Measurements from ENCODE around the gene SEC61A1. TPM values are rescaled to one million over a fixed set of nuclear protein-coding genes. Genes with fewer than 3 reads are reported as not detected.

Gene SEC61A1
- total RNA-seq, 4 donors from 2014 or later: 104 to 218 (median 165) TPM

DNA sequence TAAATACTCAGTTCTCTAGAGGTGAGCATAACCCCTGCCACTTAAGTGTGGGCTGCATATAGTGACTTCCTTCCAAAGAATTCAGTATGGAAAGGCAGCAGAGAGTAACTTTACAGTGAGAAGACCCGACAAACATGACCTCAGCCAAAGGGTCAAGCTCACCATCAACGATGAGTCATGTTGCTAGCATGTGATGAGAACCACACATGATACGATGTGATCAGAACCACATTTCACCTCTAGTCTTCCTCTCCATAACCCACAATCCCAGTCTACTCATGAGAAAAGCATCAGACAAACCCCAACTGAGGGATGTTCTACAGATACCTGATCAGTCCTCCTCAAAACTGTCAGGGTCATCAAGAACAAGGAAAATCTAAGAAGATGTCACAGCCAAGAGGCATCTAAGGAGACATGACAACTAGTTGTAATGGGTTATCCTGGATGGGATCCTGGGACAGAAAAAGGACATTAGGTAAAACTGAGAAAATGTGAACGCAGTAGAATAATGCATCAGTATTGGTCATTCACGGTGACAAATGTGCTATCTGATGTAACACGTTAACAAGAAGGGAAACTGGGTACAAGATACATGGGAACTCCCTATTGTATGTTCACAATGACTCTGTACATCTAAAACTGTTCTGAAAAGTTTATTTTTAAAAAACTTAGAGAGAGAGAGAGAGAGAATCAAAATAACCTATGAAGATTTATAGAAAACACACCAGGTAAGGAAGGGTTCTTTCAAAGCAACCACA is 28.3 kb downstream of the SEC61A1 start:
- intact Hi-C loops (cut with DNase I): no loop called here
- H3K4me1 ChIP-seq: peaks cover 8 to 22% of the 10 kb centered on the region in 2 donors

GRCh38 chr3:128081226-128081625 is 29.0 kb downstream of the SEC61A1 start:
- no peaks in the 10 kb centered on the region for H3K36me3 ChIP-seq
- no peaks in the 10 kb centered on the region for H3K27me3 ChIP-seq
- no peak for DNase-seq
- TF ChIP-seq CTCF (IDR thresholded peaks at IDR 0.05) (no peak), POLR2A (IDR thresholded peaks at IDR 0.05) (no peak)
- H3K27ac ChIP-seq: no peak overlapping the region
- no peaks in the 10 kb centered on the region for H3K9me3 ChIP-seq
- 86 to 91% methylated on average over 6 of the region's 6 CpGs for WGBS, 2 donors
- H3K4me3 ChIP-seq (replicated peaks in 1 of 3): no peak overlapping the region
- intact Hi-C loops (cut with DNase I): no loop called here
- H3K4me1 ChIP-seq: peaks cover 3 to 18% of the 10 kb centered on the region in 2 donors

More for the DNA sequence above, 28.3 kb downstream of the SEC61A1 start:
- Histone ChIP-seq H3K27ac (no peak overlapping the region), H3K4me3 (replicated peaks in 1 of 3) (no peak overlapping the region), H3K27me3 (no peaks in the 10 kb centered on the region), H3K9me3 (no peaks in the 10 kb centered on the region), H3K36me3 (no peaks in the 10 kb centered on the region)
- TF ChIP-seq CTCF (IDR thresholded peaks at IDR 0.05) (no peak), POLR2A (IDR thresholded peaks at IDR 0.05) (no peak)
- 84 to 87% methylated on average over 6 of the region's 6 CpGs for WGBS, 2 donors
- no peak for DNase-seq

DNA sequence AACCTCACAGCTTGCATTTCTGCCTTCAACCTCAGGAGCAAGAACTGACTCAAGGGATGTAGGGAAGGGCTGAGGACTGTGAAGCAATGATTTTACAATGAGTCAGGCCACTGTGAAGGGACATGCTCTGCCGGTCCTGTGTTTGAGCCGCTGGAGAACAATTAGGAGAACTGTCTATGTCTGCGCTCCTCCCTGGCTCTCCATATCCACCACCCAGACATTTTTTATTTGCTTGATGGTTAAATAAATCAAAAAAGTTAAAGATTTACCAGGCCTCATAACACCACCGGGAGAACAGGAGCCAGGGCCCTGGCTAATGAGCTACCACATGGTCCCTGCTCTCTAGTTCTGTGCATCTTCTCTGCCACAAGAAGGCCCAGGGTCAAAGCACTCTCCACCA is 29.6 kb downstream of the SEC61A1 start:
- TF ChIP-seq CTCF (IDR thresholded peaks at IDR 0.05): no peak
- TF ChIP-seq POLR2A (IDR thresholded peaks at IDR 0.05): no peak
- Histone ChIP-seq H3K36me3 (peaks cover 0 to 2% of the 10 kb centered on the region in 2 donors), H3K4me1 (peaks cover 0 to 12% of the 10 kb centered on the region in 2 donors), H3K27ac (no peak overlapping the region), H3K27me3 (no peaks in the 10 kb centered on the region), H3K4me3 (replicated peaks in 1 of 3) (no peak overlapping the region), H3K9me3 (no peaks in the 10 kb centered on the region)
- no peak for DNase-seq
- intact Hi-C loops (cut with DNase I): no loop called here
- WGBS, 2 donors: 96 to 97% methylated on average over 4 of the region's 4 CpGs

DNA sequence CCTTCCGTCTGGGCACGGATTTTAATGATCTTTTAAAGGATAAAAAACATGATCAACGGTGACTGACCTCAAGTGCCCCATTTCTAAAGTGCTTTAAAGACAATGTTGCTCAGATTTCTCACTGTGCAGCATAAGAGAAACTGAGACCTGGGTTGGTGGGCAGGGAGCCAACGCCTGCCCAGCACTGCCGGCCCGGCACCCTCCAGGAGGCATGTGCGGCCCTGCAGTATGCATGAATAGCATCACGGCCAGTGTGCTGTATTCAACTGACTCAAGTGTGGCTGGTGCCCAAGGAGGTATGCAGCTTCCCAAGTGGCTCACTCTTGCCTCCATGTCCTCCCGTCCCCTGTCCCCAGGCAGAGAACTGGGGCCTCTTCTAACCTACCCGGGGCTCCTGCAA is 30.3 kb downstream of the SEC61A1 start:
- peaks cover 0 to 2% of the 10 kb centered on the region in 2 donors for H3K36me3 ChIP-seq
- intact Hi-C loops (cut with DNase I): no loop called here
- H3K27me3 ChIP-seq: no peaks in the 10 kb centered on the region
- H3K4me3 ChIP-seq (replicated peaks in 1 of 3): no peak overlapping the region
- WGBS, 2 donors: 87 to 97% methylated on average over 8 to 10 of the region's 10 CpGs
- H3K9me3 ChIP-seq: no peaks in the 10 kb centered on the region
- peaks cover 0 to 7% of the 10 kb centered on the region in 2 donors for H3K4me1 ChIP-seq
- no peak overlapping the region for H3K27ac ChIP-seq
- no peak for DNase-seq
- TF ChIP-seq CTCF (IDR thresholded peaks at IDR 0.05) (no peak), POLR2A (IDR thresholded peaks at IDR 0.05) (no peak)

DNA sequence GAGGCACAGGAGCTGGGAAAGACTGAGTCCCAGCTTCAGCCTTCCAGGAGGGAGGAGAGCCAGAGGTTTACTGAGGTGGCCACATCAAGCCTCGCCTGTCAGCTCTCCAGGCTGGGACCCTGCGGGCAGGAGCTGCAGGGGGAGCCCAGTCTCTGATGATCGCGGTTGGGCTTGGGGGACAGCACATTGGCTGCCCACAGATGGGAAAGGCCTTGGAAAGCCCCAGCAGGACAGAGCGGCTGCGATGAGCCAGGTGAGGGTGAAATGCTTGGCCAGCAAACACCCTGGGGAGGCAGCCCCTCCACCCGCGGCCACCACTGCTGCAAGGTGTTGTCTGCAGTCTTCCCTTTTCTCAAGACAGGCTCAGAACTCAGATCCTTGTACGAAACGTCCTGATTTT is 31.2 kb downstream of the SEC61A1 start:
- no peak for DNase-seq
- 87 to 88% methylated on average over 9 to 10 of the region's 10 CpGs for WGBS, 2 donors
- Histone ChIP-seq H3K4me3 (replicated peaks in 1 of 3) (no peak overlapping the region), H3K4me1 (peaks cover 0 to 7% of the 10 kb centered on the region in 2 donors), H3K36me3 (peaks cover 0 to 2% of the 10 kb centered on the region in 2 donors), H3K9me3 (no peaks in the 10 kb centered on the region), H3K27me3 (no peaks in the 10 kb centered on the region), H3K27ac (no peak overlapping the region)
- no peak for TF ChIP-seq CTCF (IDR thresholded peaks at IDR 0.05)
- no peak for TF ChIP-seq POLR2A (IDR thresholded peaks at IDR 0.05)
- intact Hi-C loops (cut with DNase I): no loop called here
